Measurements from ENCODE around the gene CD81. TPM values are rescaled to one million over a fixed set of nuclear protein-coding genes. Genes with fewer than 3 reads are reported as not detected.
"Not testable (repeated sequence)": the region's sequence is repeated elsewhere in the genome, so short reads cannot be mapped to it uniquely, and the experiment has no call there.

Gene CD81
- total RNA-seq, 1 donor from 2014 or later = 183 TPM

GRCh38 chr11:2359557-2359956 is 17.6 kb upstream of the CD81 start:
- H3K4me3 ChIP-seq (ENCODE audit: low read depth, low read length) = no peak overlapping the region
- DNase-seq (ENCODE audit: low read depth) = no peak
- no peak for TF ChIP-seq CTCF (conservative IDR thresholded peaks at IDR 0.05; ENCODE audit: low read depth, low read length)

- no peak overlapping the region for H3K4me3 ChIP-seq (ENCODE audit: low read depth, low read length)
- DNase-seq (ENCODE audit: low read depth) = no peak
- TF ChIP-seq CTCF (conservative IDR thresholded peaks at IDR 0.05; ENCODE audit: low read depth, low read length) = no peak
These were observed 16.9 kb upstream of the CD81 start for GRCh38 chr11:2360081-2360642.

GRCh38 chr11:2361565-2361964 is 15.5 kb upstream of the CD81 start:
- no peak for TF ChIP-seq CTCF (conservative IDR thresholded peaks at IDR 0.05; ENCODE audit: low read depth, low read length)
- no peak for DNase-seq (ENCODE audit: low read depth)
- H3K4me3 ChIP-seq (ENCODE audit: low read depth, low read length) = no peak overlapping the region

- H3K4me3 ChIP-seq (ENCODE audit: low read depth, low read length) = no peak overlapping the region
- no peak for DNase-seq (ENCODE audit: low read depth)
- TF ChIP-seq CTCF (conservative IDR thresholded peaks at IDR 0.05; ENCODE audit: low read depth, low read length) = no peak
These were observed 14.7 kb upstream of the CD81 start for GRCh38 chr11:2362414-2362813.

GRCh38 chr11:2363130-2363529 is 14.0 kb upstream of the CD81 start:
- TF ChIP-seq CTCF (conservative IDR thresholded peaks at IDR 0.05; ENCODE audit: low read depth, low read length) = no peak
- DNase-seq (ENCODE audit: low read depth) = no peak
- H3K4me3 ChIP-seq (ENCODE audit: low read depth, low read length) = no peak overlapping the region

- TF ChIP-seq CTCF (conservative IDR thresholded peaks at IDR 0.05; ENCODE audit: low read depth, low read length) = no peak
- no peak for DNase-seq (ENCODE audit: low read depth)
- H3K4me3 ChIP-seq (ENCODE audit: low read depth, low read length) = no peak overlapping the region
These were observed 13.3 kb upstream of the CD81 start for GRCh38 chr11:2363577-2364370.

GRCh38 chr11:2364386-2364785 is 12.7 kb upstream of the CD81 start:
- DNase-seq (ENCODE audit: low read depth); H3K4me3 ChIP-seq (ENCODE audit: low read depth, low read length): not testable (repeated sequence)

All from epithelial cell of proximal tubule (primary cell).